BJ (cell line): Measurements from ENCODE around the gene SNX15. TPM values are rescaled to one million over a fixed set of nuclear protein-coding genes. Genes with fewer than 3 reads are reported as not detected.

Experiments
- CTCF ChIA-PET: fragments of 350-600 bp; formaldehyde crosslinking; extraction: SDS; loops from one replicate; lab custom pipeline; 2021; ENCODE audit warnings: antibody characterized with exemption, inconsistent platforms; lab: Yijun Ruan, JAX
- POLR2A ChIA-PET: fragments of 300-600 bp; sonication (Branson Sonifier 250); formaldehyde crosslinking; extraction: SDS; loops from one replicate; lab custom pipeline; 2021; ENCODE audit warnings: antibody characterized with exemption; lab: Charles Lee
- DNase-seq: peaks from one replicate; pipeline ENCODE4 v3.0.0-alpha.2; 2011; ENCODE audit warnings: low read depth
- H3K27me3 ChIP-seq: 2 replicates; pipeline ENCODE4 v1.6.0; 2011; ENCODE audit warnings: low read length; ENCODE audit not compliant: control insufficient read depth, insufficient read depth
- H3K36me3 ChIP-seq: 2 replicates; pipeline ENCODE4 v1.5.1; 2011; ENCODE audit warnings: low read length; ENCODE audit not compliant: control insufficient read depth, insufficient read depth
- H3K4me3 ChIP-seq: 2 replicates; pipeline ENCODE4 v1.5.1; 2011; ENCODE audit warnings: low read depth, mild to moderate bottlenecking, control low read depth, low read length
- polyA plus RNA-seq: library from polyadenylated mRNA; depleted of rRNA; stranded (reverse); fragments of >200 nt; gene quantifications from 2 replicates; pipeline ENCODE4 v1.2.3, GENCODE V29; 2011
- TF ChIP-seq, protein P1 (sequence below): IDR thresholded peaks from 2 replicates; pipeline ENCODE4 v1.5.1; 2011; ENCODE audit warnings: low read depth, mild to moderate bottlenecking, control low read depth, inconsistent platforms, low read length, moderate library complexity; ENCODE audit not compliant: insufficient read depth

SNX15 gene
- polyA plus RNA-seq, 1 experiment, result 15.3 TPM

DNA sequence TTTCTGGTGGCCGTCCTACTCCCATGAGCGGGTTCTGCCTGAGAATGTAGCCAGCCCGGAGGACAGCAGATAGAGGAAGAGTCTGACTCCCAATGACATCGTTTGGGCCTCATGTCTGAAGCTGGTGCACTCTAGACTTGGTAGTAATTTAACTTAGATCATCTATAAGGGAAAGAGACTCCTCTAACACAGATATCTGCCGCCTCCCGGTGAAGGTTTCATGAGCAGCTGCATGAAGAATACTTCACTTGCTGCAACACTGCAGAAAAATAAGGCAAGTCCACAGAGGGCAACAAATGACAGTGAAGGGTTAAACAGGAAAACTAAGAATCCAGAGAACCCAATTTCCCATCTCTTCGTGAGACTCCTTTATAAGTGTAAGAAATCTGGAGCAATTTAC, 19.2 kb upstream of the SNX15 start:
- H3K27me3 ChIP-seq, result no peaks in the 10 kb centered on the region
- H3K4me3 ChIP-seq, result no peak overlapping the region
- TF ChIP-seq, protein P1, sequence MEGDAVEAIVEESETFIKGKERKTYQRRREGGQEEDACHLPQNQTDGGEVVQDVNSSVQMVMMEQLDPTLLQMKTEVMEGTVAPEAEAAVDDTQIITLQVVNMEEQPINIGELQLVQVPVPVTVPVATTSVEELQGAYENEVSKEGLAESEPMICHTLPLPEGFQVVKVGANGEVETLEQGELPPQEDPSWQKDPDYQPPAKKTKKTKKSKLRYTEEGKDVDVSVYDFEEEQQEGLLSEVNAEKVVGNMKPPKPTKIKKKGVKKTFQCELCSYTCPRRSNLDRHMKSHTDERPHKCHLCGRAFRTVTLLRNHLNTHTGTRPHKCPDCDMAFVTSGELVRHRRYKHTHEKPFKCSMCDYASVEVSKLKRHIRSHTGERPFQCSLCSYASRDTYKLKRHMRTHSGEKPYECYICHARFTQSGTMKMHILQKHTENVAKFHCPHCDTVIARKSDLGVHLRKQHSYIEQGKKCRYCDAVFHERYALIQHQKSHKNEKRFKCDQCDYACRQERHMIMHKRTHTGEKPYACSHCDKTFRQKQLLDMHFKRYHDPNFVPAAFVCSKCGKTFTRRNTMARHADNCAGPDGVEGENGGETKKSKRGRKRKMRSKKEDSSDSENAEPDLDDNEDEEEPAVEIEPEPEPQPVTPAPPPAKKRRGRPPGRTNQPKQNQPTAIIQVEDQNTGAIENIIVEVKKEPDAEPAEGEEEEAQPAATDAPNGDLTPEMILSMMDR, result no peak
- H3K36me3 ChIP-seq, result no peaks in the 10 kb centered on the region
- no peak for DNase-seq
- CTCF ChIA-PET, result interaction anchor here (0.6 to 1.8 kb wide), 3 partner anchors 12 to 110 kb away, joined by 3 to 5 read pairs (median 3); no protein-coding TSS in a partner anchor
- POLR2A ChIA-PET, result no interaction called here

GRCh38 chr11:65008873-65009272, 18.4 kb upstream of the SNX15 start:
- TF ChIP-seq, protein P1, result no peak
- Histone ChIP-seq H3K27me3 (no peaks in the 10 kb centered on the region), H3K4me3 (no peak overlapping the region), H3K36me3 (no peaks in the 10 kb centered on the region)
- ChIA-PET CTCF (interaction anchor here (0.6 to 1.1 kb wide), 2 partner anchors 17 to 162 kb away, joined by 3 to 4 read pairs; no protein-coding TSS in a partner anchor), POLR2A (no interaction called here)
- DNase-seq, result no peak

GRCh38 chr11:65013130-65013887, 13.9 kb upstream of the SNX15 start:
- Histone ChIP-seq H3K4me3 (peak overlapping the region; percentile 93), H3K36me3 (no peaks in the 10 kb centered on the region; the same call in none of the 2 replicates), H3K27me3 (no peaks in the 10 kb centered on the region)
- DNase-seq, result no peak
- ChIA-PET CTCF (interaction anchor here (0.6 to 5.4 kb wide), 48 partner anchors 8 to 309 kb away, joined by 3 to 56 read pairs (median 5); partner anchors contain the start of genes ATG2A, BATF2, CAPN1 and EHD1), POLR2A (no interaction called here)
- TF ChIP-seq, protein P1, result peak; percentile 88

DNA sequence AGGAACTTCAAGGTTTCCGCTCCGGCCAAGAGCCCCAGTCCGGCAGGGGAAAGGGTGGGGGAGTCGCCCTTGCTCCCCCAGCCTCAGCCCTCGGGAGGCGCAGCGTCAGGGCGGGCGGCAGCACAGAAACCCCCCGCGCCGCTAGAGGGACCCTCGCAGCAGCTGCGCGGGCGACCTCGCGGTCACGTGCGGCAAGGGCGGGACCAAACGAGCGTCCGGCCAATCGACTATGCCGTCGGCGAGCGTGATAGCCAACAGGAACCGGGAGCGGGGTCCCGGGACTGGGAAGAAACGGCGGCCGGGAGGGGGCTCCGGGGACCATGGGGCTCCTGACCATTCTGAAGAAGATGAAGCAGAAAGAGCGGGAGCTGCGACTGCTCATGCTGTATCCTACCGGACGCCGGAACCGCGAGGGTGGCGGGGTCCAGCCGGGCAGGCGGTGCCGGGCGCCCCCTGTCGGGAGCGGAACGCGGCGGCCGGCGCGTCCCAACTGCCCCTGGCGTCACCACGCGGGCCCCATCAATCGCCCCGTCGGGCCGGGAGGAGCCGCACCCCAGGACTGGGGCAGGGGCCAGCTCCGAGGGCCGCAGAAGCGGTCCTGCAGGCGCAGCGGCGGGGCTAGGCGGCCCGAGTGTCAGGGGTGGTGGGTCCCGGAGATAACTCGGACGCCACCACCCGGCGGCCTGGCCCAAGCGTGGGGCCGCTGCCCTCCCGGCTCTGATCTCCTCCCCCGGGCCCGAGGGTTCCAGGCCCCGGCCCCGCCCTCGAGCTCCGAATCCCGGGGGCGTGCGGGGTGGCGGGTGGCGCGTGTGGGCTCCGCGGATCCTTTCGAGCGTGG, 13.1 kb upstream of the SNX15 start, which contains the start of gene ARL2:
ARL2 (plus strand) TSS at position 273 of the 838 bp plus-strand sequence; CDS start at position 321, 48 bp downstream.
- no peak for DNase-seq
- TF ChIP-seq, protein P1, result peak; percentile 40
- ChIA-PET POLR2A (interaction anchor here (0.7 kb wide), 1 partner anchor 71 kb away, joined by 3 read pairs; no protein-coding TSS in a partner anchor), CTCF (interaction anchor here (0.6 to 5.4 kb wide), 51 partner anchors 9 to 308 kb away, joined by 3 to 56 read pairs (median 4); partner anchors contain the start of genes ATG2A, BATF2, CAPN1 and CDC42BPG)
- Histone ChIP-seq H3K4me3 (peak within 1 kb of the TSS; percentile 93), H3K36me3 (peaks cover 3% of the 10 kb centered on the region), H3K27me3 (no peaks in the 10 kb centered on the region)
